AG04450 (cell line): Measurements from ENCODE around the gene SLIT3. TPM values are rescaled to one million over a fixed set of nuclear protein-coding genes. Genes with fewer than 3 reads are reported as not detected.
"Not testable (repeated sequence)": the region's sequence is repeated elsewhere in the genome, so short reads cannot be mapped to it uniquely, and the experiment has no call there.

Experiments used
- CTCF ChIA-PET: fragments of 300-600, 350-600 bp; formaldehyde crosslinking; extraction: SDS; loops from one replicate; lab custom pipeline; 2022; ENCODE audit warnings: antibody characterized with exemption, inconsistent platforms; lab: Charles Lee
- POLR2A ChIA-PET: fragments of 350-600 bp; formaldehyde crosslinking; extraction: SDS; loops from one replicate; lab custom pipeline; 2021; ENCODE audit warnings: antibody characterized with exemption, inconsistent platforms; lab: Yijun Ruan, JAX
- DNase-seq: peaks from one replicate; pipeline ENCODE4 v3.0.0-alpha.2; 2011; ENCODE audit warnings: low read depth, low spot score
- H3K27ac ChIP-seq: one replicate; pipeline ENCODE4 v1.5.1; 2012; ENCODE audit warnings: low read depth, low read length, control low read depth
- H3K27me3 ChIP-seq: one replicate; pipeline ENCODE4 v1.6.0; 2012; ENCODE audit warnings: low read length; ENCODE audit not compliant: control insufficient read depth, insufficient read depth
- H3K4me3 ChIP-seq: 2 replicates; pipeline ENCODE4 v1.5.1; 2011; ENCODE audit warnings: mild to moderate bottlenecking, low read depth, low read length, control low read depth
- H3K9me3 ChIP-seq: 2 replicates; pipeline ENCODE4 v1.5.1; 2012; ENCODE audit warnings: low read length; ENCODE audit not compliant: control insufficient read depth, insufficient read depth
- polyA plus RNA-seq: library from polyadenylated mRNA; depleted of rRNA; stranded (reverse); fragments of >200 nt; gene quantifications from 2 replicates; pipeline ENCODE4 v1.2.3, GENCODE V29; 2011
- TF ChIP-seq, protein P1 (sequence below): IDR thresholded peaks from 2 replicates; pipeline ENCODE4 v1.5.1; 2011; ENCODE audit warnings: low read depth, low read length, control low read depth, inconsistent platforms

SLIT3 gene
- polyA plus RNA-seq, 1 experiment, result 0.26 TPM

DNA sequence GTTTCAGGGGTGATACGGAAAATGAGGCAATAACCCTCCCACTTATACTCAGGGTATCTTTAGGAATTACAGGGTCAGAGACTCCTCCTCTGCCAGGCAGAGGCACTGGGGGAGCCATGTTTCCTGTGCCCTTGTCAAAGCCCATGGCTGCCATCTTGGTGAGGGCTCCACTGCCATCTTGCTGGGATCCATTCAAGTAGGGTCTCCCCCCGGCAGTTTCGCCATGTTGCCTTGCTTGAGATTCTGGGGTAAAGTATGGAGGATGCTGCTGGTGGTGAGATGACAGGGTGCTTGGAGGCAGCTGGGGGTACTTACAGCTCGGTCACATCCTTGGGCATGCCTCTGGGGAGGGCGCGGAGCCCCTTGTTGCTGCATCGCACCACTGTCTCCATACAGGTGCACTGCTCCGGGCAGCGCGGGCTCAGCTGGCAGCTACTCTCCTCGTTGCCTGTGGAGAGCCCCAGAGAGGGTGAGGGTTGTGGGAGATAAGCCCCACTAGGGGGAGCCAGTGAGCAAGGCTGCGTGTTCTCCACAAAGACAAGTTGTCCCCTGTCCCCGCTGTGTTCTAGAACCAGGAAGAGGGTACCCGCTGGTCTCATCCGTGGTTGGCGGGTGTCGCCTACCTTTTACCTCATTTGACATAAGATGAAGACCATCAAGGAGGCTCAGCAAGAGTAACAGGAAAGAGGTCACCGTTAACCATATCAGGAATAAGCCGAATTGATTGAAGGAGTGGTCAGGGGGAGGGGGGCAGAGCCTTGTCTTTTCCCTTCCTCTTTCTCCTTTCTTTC lies 552.8 kb downstream of the SLIT3 start:
- DNase-seq, result no peak
- TF ChIP-seq, protein P1, sequence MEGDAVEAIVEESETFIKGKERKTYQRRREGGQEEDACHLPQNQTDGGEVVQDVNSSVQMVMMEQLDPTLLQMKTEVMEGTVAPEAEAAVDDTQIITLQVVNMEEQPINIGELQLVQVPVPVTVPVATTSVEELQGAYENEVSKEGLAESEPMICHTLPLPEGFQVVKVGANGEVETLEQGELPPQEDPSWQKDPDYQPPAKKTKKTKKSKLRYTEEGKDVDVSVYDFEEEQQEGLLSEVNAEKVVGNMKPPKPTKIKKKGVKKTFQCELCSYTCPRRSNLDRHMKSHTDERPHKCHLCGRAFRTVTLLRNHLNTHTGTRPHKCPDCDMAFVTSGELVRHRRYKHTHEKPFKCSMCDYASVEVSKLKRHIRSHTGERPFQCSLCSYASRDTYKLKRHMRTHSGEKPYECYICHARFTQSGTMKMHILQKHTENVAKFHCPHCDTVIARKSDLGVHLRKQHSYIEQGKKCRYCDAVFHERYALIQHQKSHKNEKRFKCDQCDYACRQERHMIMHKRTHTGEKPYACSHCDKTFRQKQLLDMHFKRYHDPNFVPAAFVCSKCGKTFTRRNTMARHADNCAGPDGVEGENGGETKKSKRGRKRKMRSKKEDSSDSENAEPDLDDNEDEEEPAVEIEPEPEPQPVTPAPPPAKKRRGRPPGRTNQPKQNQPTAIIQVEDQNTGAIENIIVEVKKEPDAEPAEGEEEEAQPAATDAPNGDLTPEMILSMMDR, result peak; percentile 30
- POLR2A ChIA-PET, result no interaction called here
- CTCF ChIA-PET, result no interaction called here
- H3K9me3 ChIP-seq, result peaks cover 5% of the 10 kb centered on the region; the same call in 1 of the 2 replicates
- no peaks in the 10 kb centered on the region for H3K27me3 ChIP-seq
- no peak overlapping the region for H3K4me3 ChIP-seq
- no peak overlapping the region for H3K27ac ChIP-seq

DNA sequence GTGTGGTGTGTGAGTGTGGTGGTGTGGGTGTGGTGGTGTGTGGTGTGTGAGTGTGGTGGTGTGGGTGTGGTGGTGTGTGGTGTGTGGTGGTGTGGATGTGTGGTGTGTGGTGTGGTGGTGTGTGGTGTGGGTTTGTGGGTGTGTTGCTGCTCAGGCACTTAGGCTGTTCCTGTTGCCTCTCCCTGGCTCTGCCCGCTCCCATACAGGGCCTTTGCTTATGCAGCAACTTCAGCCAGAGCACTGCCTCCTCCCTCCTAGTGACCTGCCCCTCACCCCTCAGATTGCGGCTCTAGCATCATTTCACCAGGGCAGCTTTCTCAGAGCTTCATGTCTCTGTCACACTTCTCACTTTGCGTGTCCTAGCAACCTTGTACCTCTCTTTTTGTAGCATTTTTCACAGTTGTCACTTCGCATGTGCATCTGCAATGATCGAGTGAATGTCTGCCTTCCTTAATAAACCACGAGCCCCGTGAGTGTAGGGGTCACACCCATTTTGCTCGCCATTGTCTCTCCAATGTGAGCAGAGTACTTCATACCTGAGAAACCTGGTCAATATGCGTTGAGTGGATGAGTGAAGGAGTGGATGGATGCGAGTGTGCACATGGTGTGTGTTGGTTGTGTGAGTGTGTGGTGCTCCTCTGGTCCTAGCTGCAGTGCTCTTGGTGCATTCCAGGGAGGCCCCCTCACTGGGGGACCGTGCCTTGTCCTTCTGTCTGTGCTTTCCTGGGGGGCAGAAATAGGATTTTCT lies 553.9 kb downstream of the SLIT3 start:
- ChIA-PET POLR2A (no interaction called here), CTCF (no interaction called here)
- Histone ChIP-seq H3K9me3 (peaks cover 5% of the 10 kb centered on the region; the same call in 1 of the 2 replicates), H3K4me3 (no peak overlapping the region), H3K27me3 (no peaks in the 10 kb centered on the region), H3K27ac (no peak overlapping the region)
- TF ChIP-seq, protein P1, result no peak
- DNase-seq, result no peak

DNA sequence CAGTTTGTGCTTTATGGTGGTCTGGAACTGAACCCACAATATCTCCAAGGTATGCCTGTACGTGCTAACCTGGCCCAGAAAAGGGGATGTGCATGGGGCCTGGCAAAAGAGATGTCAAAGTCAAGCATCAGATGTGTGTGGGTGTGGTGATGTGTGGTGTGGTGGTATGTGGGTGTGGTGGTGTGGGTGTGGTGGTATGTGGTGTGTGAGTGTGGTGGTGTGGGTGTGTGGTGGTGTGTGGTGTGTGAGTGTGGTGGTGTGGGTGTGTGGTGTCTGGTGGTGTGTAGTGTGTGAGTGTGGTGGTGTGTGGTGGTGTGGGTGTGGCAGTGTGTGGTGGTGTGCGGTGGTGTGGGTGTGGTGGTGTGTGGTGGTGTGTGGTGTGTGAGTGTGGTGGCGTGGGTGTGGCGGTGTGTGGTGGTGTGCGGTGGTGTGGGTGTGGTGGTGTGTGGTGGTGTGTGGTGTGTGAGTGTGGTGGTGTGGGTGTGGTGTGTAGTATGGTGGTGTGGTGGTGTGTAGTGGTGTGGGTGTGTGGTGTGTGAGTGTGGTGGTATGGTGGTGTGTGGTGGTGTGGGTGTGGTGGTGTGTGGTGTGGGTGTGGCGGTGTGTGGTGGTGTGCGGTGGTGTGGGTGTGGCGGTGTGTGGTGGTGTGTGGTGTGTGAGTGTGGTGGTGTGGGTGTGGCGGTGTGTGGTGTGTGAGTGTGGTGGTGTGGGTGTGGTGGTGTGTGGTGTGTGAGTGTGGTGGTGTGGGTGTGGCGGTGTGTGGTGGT lies 554.6 kb downstream of the SLIT3 start:
- CTCF ChIA-PET, H3K9me3 ChIP-seq, H3K27ac ChIP-seq, H3K4me3 ChIP-seq, H3K27me3 ChIP-seq, DNase-seq, POLR2A ChIA-PET: not testable (repeated sequence)

DNA sequence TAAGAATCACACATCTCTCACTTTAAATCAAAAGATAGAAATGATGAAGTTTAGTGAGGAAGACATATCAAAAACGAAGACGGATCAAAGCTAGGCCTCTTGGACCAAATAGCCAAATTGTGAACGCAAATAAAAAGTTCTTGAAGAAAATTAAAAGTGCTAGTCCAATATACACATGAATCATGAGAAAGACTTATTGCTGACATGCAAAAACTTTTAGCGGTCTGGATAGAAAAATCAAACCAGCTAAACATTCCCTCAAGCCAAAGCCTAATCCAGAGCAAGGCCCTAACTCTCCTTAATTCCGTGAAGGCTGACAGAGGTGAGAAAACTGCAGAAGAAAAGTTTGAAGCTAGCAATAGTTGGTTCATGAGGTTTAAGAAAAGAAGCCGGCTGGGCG lies 557.3 kb downstream of the SLIT3 start:
- peaks cover 5% of the 10 kb centered on the region; the same call in 1 of the 2 replicates for H3K9me3 ChIP-seq
- no peaks in the 10 kb centered on the region for H3K27me3 ChIP-seq
- H3K4me3 ChIP-seq, result no peak overlapping the region
- no peak overlapping the region for H3K27ac ChIP-seq
- ChIA-PET CTCF (no interaction called here), POLR2A (no interaction called here)
- TF ChIP-seq, protein P1, result no peak
- no peak for DNase-seq

DNA sequence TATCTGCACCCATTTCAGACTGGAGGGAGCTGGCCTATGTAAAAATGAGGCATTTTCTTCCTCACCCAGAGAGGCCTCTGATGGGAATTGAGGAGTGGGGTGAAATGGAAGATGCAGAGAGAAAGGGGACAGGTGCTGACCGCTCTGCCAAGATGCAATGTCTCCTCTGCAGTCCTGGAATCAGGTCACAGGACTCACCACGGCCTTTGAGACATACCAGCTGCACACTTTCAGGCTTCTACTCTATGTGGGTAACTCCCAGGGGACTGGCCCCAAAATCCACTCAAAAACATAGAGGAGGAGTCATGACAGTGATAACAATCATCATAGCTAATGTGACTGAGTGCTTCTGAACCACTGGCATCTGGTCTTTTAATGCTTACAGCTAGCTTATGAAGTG lies 558.6 kb downstream of the SLIT3 start:
- H3K4me3 ChIP-seq, H3K27me3 ChIP-seq, H3K9me3 ChIP-seq, POLR2A ChIA-PET, CTCF ChIA-PET, H3K27ac ChIP-seq, DNase-seq: not testable (repeated sequence)
